DND-41 (cell line): Measurements from ENCODE around the gene RIOK3.

ENCODE experiments used
- ATAC-seq: fragments of 200-7000 bp; cut with Tn5 transposase; 3 replicates; pipeline ENCODE4 v1.9.1; 2021; ENCODE audit warnings: low read depth; ENCODE audit not compliant: insufficient read depth
- DNase-seq: peaks from one replicate; pipeline ENCODE4 v3.0.0-alpha.2; 2020
- H2AFZ ChIP-seq: 2 replicates; pipeline ENCODE4 v1.6.0; 2012; ENCODE audit warnings: low read depth, low read length
- H3K27ac ChIP-seq: 2 replicates; pipeline ENCODE4 v1.5.1; 2012; ENCODE audit warnings: low read length, inconsistent platforms
- H3K27me3 ChIP-seq: fragments of 200-600 bp; sonication (generic); 2 replicates; pipeline ENCODE4 v1.6.0; 2012; ENCODE audit warnings: low read length, mild to moderate bottlenecking, inconsistent platforms; ENCODE audit not compliant: insufficient read depth, poor library complexity
- H3K36me3 ChIP-seq: 2 replicates; pipeline ENCODE4 v1.5.1; 2012; ENCODE audit warnings: low read length, inconsistent platforms; ENCODE audit not compliant: insufficient read depth
- H3K4me1 ChIP-seq: 2 replicates; pipeline ENCODE4 v1.5.1; 2012; ENCODE audit warnings: mild to moderate bottlenecking, low read length; ENCODE audit not compliant: insufficient read depth
- H3K4me2 ChIP-seq: 2 replicates; pipeline ENCODE4 v1.6.0; 2012; ENCODE audit warnings: mild to moderate bottlenecking, moderate library complexity, low read length, inconsistent platforms; ENCODE audit not compliant: insufficient read depth
- H3K4me3 ChIP-seq, 2 experiments: fragments of 200-600 bp in 1 of 2; shearing (Covaris generic) in 1 of 2; 2 replicates each; pipeline ENCODE4 v1.5.1; 2012 to 2016; ENCODE audit warnings: inconsistent platforms in 2 of 2, low read length in 2 of 2, mild to moderate bottlenecking in 2 of 2, low read depth in 1 of 2, moderate library complexity in 1 of 2
- H3K79me2 ChIP-seq: 2 replicates; pipeline ENCODE4 v1.6.0; 2012; ENCODE audit warnings: low read length, inconsistent platforms; ENCODE audit not compliant: insufficient read depth
- H3K9ac ChIP-seq: 2 replicates; pipeline ENCODE4 v1.6.0; 2012; ENCODE audit warnings: low read depth, mild to moderate bottlenecking, inconsistent platforms, low read length, moderate library complexity
- H3K9me3 ChIP-seq: 2 replicates; pipeline ENCODE4 v1.5.1; 2012; ENCODE audit warnings: low read length, moderate library complexity, mild to moderate bottlenecking, inconsistent platforms; ENCODE audit not compliant: insufficient read depth, severe bottlenecking
- H4K20me1 ChIP-seq: 2 replicates; pipeline ENCODE4 v1.6.0; 2012; ENCODE audit warnings: low read length; ENCODE audit not compliant: insufficient read depth
- EZH2 ChIP-seq: IDR thresholded peaks from 3 replicates; pipeline ENCODE4 v1.6.1; 2012; ENCODE audit warnings: borderline replicate concordance, low read depth, mild to moderate bottlenecking, moderate library complexity, low read length, inconsistent platforms; ENCODE audit not compliant: severe bottlenecking

The RIOK3 gene

GRCh38 chr18:23531912-23532311 is 78.8 kb downstream of the RIOK3 start:
- H3K27ac ChIP-seq, result no peak overlapping the region
- TF ChIP-seq EZH2, result no peak
- no peaks in the 10 kb centered on the region for H3K79me2 ChIP-seq
- H3K9me3 ChIP-seq, result no peaks in the 10 kb centered on the region
- no peak overlapping the region for H3K9ac ChIP-seq
- H4K20me1 ChIP-seq, result no peaks in the 10 kb centered on the region
- no peak overlapping the region for H2AFZ ChIP-seq
- H3K27me3 ChIP-seq, result no peaks in the 10 kb centered on the region
- no peaks in the 10 kb centered on the region for H3K4me1 ChIP-seq
- H3K4me2 ChIP-seq, result no peak overlapping the region
- H3K4me3 ChIP-seq, result no peak overlapping the region
- DNase-seq (no peak), ATAC-seq (no peak)
- peaks cover 99% of the 10 kb centered on the region for H3K36me3 ChIP-seq
